HG03442 (cell line): ENCODE data around the gene SMARCA2.

Source experiments
- ATAC-seq: cut with Tn5 transposase; IDR thresholded peaks from one replicate; pipeline ENCODE4 v1.9.1; 2021; ENCODE audit warnings: mild to moderate bottlenecking, moderate library complexity; ENCODE audit not compliant: unreplicated experiment

SMARCA2 gene

DNA sequence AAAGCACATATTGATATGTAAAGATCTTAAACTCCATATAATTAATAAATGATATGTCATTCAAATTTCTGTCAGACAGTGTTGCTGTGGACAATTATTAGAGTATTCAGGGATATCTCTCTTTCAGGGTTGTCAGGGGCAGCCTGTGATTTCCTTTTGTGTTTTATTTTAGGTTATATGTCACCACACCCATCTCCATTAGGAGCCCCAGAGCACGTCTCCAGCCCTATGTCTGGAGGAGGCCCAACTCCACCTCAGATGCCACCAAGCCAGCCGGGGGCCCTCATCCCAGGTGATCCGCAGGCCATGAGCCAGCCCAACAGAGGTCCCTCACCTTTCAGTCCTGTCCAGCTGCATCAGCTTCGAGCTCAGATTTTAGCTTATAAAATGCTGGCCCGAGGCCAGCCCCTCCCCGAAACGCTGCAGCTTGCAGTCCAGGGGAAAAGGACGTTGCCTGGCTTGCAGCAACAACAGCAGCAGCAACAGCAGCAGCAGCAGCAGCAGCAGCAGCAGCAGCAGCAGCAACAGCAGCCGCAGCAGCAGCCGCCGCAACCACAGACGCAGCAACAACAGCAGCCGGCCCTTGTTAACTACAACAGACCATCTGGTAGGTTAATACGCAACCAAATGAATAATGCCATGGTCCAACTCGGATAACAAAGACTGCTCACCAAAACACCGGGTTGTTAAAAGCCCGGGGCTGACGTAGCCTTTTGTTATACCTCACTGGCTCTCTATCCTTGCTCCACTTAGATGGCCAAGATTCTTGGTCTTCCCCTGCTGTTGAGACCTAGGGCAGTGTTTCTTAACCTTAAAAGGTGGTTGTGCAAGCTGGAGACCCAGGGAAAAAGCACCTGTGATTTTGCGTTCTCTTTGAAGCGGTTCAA, 24.4 kb downstream of the SMARCA2 start:
- ATAC-seq: no peak

DNA sequence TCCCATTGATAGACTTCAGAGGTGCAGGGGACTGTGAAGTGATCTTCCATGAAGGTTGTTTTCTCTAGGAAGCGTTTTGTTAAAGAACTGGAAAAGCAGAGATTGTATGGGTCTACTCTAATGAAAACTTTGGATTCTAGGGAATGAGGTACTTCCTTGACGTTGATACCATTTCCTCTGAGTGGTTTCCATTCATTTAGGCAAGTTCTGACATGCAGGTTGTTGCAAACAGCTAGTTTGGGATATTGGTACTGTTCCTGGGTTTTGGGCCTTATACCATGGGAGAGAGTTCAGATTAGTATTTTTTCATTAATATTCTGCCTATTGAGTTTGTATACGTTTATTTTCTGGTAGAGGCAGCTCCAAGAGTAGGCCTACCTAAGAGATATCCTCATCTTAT, 25.7 kb downstream of the SMARCA2 start:
- ATAC-seq: no peak

DNA sequence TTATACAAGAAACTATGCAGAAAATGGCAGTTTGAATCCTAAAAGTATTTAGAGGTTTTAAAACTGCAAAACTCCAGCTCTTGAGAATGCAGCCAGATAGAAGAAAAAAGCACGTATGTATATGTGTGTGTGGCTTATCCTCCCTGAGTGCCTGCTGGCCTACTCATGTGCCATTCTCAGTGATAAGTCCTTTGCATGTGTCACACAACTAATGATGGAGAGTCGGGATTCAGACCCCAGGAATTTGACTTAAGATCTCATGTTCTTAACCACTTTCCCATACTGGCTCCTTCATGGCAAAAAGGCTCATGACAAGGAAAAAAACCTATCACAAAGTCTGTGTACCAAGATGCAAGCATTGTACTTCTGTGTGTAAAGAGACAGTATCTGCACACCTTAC, 26.6 kb downstream of the SMARCA2 start:
- no peak for ATAC-seq

DNA sequence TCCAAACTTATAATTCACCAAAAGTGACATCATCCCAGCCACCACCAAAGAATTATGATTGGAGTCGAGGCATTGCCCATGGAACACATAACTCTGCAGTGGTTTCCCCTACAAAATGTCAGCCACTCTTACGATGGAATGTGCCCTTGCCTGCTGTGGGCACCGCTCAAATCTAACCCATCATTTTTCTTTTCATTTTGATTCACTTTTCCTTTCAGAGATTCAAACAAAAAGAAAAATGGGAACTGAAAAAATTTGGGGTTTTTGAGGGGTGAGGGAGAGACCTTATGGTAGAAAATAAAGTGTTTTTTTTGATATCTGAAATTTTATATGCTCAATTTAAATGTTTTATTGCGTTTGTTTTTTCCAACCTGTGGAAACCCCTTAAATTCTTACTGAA, 28.1 kb downstream of the SMARCA2 start:
- no peak for ATAC-seq

DNA sequence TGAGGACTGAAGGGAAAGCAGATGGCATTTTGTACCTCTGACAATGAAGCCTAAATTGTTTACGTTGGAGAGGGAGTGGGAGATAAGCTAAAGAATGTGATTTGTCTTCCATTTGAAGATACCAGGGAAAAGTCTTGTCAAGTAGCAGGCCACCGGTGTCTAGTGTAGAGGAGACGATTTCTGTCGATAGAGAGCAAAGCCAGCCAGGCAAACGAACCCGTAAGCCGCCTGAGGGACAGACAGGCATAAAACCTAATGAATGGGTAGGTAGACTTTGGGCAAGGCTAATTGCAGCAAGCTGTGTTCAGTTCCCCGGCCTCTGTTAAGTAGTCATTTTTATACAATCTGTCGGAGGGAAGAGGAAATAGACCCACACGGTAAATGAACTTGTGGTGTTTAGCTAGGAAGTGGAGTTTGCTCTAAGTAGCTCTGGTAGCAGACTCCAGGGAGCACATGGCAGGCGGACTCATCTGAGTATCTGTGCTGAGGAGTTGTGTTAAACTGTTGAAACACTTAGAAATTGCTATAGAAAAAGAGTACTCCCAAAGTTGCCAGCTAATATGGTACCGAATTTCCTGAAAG, 28.8 kb downstream of the SMARCA2 start:
- peak; percentile 59 for ATAC-seq

DNA sequence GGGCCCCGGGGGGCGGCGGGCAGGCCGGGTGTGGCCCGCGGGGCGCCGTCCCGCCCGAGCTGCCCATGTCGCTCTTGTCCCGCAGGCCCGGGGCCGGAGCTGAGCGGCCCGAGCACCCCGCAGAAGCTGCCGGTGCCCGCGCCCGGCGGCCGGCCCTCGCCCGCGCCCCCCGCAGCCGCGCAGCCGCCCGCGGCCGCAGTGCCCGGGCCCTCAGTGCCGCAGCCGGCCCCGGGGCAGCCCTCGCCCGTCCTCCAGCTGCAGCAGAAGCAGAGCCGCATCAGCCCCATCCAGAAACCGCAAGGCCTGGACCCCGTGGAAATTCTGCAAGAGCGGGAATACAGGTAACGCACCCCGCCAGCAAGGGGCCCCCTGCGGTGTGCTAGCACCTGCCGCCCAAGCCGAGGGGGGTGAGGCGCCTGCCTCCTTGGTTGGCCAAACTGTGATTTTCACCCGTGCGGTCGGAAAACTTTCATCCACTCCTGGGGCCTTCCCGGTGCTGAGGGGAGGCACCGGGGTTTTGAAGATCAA, 32.1 kb downstream of the SMARCA2 start:
- no peak for ATAC-seq

DNA sequence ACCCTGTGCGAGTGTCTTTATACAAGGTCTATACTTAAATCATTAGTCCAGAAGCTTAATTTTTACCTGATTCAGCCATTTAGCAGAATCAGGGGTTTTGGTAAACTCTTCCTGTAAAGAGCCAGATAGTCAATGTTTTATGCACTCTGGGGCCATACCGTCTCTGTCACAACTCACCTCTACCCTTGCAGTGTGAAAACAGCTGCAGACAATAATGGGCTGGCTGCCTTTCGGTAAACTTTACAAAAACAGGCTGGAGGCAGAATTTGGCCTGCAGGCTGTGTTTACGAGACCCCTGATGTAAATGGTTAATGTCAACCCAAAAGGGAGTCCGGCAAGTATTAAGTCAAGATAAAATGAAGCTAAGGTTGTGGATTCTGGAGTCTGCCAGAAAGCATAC, 32.8 kb downstream of the SMARCA2 start:
- ATAC-seq: no peak

DNA sequence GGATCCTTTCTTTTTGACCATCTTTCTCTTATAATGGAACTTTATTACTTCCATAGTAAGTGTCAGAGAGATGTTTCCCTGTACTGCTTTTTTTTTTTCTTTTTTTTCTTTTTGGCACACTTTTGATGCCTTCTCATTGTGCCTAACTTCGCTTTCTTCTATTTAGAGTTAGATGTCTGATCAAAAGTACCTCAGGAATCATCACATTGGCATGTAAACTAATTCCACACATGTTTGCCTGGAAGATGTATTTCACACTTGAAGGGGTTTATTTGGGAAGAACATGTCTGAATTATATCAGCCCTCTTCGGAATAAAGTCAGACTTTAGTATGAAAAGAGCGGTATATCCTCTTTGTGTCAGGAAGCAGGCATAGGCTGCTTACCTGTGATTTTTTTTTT, 35.1 kb downstream of the SMARCA2 start:
- ATAC-seq: no peak

DNA sequence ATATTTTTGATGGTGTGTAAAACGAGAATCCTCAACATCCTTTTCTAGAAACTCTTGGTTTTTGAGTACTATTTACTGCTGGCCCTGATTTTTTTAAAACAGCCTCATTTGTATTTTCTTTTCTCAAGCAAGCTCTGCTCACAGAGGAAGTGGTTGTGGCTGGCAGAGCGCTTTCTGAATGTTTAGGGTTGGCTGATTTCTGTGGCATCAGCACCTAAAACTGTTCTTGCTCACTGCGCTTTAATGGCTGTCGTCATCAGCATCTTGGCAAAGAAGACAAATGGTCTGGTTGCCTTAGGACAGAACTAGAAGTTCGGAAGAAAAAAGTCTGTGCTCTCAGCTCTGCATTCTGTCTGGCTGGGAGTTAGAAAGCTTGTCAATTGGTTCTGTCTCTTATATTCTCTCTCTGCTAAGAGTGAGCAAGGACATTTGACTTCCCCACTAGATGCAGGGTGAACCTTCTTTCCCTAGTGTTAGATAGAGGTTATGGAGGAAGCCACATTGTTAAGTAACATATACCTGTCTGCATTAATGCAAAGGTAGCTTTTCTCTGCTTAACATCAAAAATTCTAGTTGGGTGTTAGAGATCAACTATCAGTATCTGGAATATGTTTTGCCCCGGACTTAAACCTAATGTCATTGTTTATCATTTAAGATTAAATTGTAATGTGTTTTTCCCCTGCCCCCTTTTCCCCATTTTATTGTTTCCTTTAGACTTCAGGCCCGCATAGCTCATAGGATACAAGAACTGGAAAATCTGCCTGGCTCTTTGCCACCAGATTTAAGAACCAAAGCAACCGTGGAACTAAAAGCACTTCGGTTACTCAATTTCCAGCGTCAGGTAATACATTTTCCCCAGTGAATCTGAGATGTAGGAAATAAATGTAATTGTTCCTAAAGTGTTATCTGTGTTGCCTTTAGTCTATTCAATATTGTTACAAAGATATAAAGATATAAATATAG, 39.0 kb downstream of the SMARCA2 start:
- ATAC-seq: peak; percentile 94

DNA sequence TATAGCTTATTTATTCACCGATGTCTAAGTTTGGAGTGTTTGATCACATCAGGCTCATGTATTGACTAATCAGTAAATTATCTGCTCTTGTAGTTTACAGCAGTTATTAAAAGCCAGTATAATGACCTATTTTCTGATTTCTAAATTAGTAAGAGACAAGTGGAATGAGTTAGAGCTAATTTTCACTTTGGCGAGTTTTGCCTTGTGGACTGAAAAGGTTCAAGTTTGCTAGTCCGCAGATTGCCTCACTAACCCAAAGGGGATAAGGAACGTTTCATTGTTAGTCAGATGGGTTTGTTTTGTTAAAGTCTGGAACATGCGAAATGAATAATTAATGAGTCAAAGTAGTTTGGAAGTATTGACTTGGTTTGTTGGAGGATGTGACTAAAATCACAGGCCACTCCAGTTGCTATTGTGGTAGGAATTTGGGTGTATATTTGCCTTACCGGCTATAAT, 40.1 kb downstream of the SMARCA2 start:
- peak; percentile 36 for ATAC-seq

DNA sequence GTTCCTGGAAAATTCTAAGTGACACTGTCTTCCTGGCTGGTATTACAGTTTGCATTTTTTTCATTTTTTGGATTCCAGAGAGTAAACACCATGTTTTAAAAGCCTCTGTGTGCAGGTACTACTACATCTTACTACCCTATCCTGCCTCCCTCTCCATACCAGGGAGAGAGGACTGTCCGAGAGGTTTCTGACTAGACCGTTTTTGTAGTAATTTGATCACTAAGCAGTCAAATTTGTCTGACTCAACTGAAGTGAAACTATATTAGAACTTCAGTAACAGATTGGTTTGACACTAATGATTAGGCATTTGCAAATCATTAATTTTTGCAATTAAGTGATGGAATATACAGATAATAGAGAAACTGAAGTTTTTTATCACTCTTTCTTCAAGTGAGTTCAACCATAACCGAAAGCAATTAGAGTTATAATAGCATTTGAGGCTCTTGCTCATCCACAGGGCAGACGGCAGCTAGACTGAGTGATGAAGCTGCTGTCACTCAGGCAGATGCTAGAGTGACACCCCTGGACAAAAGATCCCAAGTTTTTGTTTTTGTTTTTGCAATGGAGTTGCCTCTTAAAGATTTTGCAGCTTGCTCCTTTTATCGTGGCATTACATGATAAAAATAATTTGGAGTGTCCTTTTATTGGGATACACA, 44.3 kb downstream of the SMARCA2 start:
- ATAC-seq: no peak

DNA sequence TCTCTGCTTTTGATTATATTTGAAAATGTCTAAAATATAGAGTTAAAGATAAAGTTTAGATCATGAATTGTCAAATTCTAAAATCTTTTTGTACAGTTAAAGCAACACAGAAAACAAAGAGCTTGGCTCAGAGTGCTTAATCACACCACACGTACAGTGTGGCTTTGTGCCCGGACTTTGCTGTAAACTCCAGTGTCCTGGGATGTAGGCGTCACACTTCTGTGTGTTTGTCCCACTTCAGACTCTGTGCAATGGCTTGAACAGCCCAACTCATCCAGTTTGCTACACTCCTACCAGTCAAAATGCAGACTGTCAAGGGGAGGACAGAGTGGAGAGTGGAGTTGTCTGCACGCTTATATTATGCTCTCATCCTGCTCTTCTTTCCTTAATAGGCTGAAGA, 45.3 kb downstream of the SMARCA2 start:
- no peak for ATAC-seq

DNA sequence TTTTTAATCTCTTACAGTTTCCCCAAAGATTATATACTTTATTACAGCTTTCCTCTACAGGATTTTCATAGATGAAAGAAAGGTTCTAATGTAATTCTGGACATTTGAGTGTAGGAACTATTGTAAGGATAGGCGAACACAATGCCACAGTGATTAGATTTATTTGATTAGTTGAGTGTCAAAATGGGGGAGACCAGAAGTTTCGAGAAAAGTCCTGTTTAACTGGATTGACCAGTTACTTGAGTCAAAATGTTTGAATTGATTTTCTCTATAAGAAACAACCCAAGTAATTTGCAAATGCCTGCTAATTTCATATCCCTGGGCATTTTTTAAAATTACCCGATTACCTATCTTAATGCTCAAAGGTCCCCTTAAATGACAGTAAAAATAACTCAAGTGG, 50.6 kb downstream of the SMARCA2 start:
- no peak for ATAC-seq

DNA sequence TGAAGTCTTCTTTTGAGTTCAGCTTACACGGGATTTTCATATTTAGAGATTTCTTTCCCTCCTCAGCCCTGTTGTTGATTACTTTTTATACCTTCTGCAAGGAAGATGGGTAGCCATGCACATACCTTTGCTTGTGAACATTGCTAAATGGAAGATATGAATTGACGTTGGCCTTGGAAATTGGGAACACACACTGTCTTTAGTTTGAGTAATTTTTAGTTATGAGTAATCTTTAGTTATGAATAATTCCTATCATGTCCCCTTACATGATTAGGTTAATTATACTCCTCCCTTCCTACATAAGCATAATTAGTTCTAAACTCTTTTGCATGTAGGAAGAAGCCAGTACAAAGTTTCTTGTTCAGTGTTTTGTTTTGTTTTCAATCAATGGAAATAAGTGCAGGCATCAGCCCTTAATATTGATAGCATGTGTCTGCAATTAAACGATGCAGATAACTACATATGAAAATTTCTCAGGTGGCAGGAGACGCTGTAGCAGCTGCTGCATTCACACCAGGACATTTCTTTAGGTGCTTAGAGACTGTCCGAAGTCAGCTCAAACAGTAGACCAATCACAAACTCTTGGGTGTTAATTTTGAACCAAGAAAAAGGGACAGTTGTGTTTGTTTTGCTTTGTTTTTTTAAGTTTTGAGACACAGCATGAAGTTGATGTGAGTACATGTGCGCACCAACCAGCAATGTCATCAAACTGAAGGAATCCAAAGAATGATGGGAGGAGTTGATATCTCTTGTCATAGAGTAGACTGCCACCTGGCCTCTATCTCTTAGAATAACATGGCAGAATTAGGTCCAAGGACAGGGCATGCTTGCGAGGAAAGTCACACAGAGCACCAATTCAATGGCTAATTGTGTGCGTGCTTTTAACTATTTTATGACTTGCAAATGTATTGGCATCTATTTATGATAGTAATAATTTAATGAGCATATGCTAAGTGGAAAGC, 51.4 kb downstream of the SMARCA2 start:
- no peak for ATAC-seq

DNA sequence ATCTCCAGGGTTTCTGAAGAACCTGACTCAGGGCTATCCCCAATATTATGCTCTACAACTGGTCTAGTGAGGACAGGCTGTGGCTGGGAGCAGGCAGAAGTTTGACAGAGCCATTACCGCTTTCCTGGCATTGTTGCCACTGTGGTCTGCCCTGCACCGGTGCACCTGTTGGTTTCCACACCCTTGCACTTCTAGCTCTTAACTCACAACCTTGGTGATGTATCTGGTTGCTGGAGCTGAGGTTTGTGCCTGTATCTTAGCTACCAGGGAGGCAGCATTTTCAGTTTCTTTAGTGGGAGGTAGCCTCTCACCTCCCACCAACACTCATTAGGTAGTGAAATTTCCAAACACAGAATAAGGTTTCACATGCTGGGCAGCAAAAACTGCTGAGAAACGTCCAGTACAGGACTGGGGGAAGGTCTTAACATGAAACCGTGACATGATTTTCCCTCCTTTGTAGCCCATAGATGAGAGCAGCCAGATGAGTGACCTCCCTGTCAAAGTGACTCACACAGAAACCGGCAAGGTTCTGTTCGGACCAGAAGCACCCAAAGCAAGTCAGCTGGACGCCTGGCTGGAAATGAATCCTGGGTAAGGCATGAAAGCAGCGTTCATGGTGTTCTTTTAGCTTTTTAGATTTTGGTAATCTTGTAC, 57.7 kb downstream of the SMARCA2 start:
- peak; percentile 83 for ATAC-seq

DNA sequence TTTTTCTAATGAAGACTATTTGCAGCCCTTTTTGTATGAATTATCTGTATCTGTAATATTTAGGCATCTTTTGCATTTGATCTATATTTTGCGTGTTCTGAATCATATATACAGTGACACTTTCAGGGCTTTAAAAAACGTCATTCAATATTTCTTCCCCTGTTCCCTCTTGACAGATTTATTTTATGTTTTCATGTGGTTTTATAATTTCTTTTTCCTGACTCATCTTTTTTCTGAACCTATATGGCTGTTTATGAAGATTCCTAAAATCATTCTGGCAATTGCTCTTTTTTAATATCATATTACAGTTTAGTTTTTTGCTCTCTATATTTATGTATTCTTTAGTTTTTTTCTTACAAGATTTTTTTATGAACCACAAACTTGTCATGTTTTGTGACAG, 67.6 kb downstream of the SMARCA2 start:
- no peak for ATAC-seq

DNA sequence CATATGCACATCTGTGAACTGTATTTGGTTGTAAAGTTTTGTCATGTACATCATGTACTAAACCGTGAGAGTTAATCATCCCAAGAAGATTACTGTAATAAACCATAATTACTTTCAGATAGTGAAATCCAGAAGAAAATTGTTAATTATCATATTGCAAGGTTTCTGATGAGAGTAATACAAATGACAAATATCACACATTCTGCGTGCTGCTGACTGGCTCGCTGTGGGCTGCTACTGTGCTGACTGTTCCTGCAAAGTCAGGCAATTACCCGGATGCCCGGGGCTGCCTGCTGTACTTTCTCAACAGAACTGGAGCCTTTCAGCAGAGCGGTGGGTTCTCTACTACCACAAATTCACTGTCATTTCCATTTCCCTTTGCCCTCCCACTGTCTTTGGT, 68.3 kb downstream of the SMARCA2 start:
- ATAC-seq: no peak

DNA sequence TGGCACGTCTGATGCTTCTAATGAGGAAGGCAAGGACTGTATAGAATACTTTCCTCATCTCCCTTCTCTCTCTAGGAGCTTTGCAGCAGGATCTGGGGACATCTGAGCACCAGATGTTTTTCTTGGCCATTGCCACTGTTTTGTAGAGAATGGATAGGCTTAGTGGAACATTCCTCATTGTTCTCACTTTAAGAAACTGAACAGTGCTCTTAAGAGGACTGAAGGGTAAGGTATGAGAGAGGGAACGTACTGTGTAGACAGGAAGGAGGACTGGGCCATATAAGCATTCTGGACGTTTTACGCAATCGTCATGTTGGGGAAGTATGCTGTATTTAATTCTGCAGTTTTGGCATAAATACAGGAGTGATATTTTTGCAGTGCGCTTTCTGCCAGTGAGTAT, 70.6 kb downstream of the SMARCA2 start:
- no peak for ATAC-seq

DNA sequence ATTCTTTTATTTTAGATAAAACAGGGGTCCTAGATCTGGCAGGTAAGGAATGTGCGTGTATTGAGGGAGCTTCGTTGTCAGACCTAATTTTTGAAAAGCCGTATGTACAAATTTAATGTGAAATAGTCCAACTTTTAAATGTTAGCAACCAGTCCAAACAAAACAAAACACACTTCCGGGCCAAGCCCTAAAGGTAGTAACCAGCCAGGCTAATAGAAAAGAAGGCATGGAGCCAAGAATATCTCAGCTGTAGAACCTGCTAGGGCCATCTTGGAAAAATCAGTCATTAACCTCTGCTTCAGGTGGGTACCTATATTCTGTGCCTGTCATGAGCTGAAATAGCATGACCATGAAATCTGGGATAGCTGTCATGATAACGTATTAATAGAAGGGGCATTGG, 71.0 kb downstream of the SMARCA2 start:
- no peak for ATAC-seq
